ENCODE measurements around the gene MYOCD.

DNA sequence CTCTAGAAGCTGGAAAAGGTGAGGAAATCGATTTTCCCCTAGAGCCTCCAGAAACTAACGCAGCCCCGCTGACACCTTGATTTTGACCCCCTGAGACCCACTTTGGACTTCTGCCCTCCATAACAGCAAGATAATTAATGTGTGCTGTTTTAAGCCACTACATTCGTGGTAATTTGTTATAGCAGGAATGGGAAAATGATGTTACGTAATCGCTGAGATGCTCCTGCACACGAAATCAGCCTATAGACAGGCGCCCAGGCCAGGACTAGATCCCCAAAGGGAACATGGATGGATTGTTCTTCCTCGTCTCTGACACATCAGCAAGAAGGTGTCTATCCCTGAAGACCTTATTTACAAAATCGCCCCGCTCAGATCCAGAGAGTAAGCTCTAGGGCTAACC is 1.4 kb upstream of the MYOCD start:
- TF ChIP-seq CTCF (IDR thresholded peaks at IDR 0.05) (no peak), EP300 (IDR thresholded peaks at IDR 0.05) (no peak)

All from tibial nerve (tissue), 4 donors.